ENCODE measurements around the gene CFAP65. TPM values are rescaled to one million over a fixed set of nuclear protein-coding genes. Genes with fewer than 3 reads are reported as not detected.

CFAP65 gene
- total RNA-seq, 1 donor from 2014 or later, result not detected

DNA sequence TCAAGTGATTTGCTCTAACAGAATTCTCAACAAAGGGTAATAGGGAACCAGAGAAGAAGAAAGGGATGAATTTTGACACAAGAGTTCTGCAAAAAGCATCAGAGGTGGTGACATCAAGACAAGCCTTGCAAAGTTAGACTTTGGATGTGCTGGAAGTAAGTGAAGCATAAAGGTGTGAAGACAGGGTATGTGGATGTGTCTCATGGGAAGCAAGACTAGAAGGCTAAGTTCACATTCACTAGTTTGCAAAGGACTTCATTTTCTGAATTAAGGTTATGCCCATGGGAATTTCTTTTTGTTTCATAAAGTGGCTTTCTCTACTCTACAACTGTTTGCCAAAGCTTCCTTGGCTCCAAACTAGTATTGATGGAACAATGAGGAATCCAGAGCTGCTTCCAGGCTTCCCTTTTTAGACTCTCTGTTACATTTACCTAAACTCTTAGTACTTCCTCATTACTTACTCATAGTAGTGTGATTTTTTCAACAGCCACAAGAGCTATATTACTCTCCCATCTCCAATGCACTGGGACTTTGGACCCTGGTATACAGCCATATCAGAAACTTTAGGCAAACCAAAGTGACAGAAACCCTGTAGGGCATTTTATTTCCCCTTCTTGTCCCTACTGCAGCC lies 40.5 kb upstream of the CFAP65 start:
- no peaks in the 10 kb centered on the region for H3K27me3 ChIP-seq (ENCODE audit: control insufficient read depth in 3 of 3, insufficient read depth in 3 of 3, low read length in 3 of 3)
- H3K36me3 ChIP-seq (ENCODE audit: control insufficient read depth in 3 of 3, insufficient read depth in 3 of 3, low read length in 3 of 3), result peaks cover 4 to 8% (median 6%) of the 10 kb centered on the region in 3 donors
- H3K27ac ChIP-seq (ENCODE audit: low read depth, low read length), result no peak overlapping the region
- H3K9me3 ChIP-seq (ENCODE audit: control insufficient read depth in 3 of 3, low read length in 3 of 3), result no peaks in the 10 kb centered on the region
- H3K4me1 ChIP-seq (ENCODE audit: control insufficient read depth in 3 of 3, insufficient read depth in 3 of 3, low read length in 3 of 3), result peaks cover 0 to 4% (median 2%) of the 10 kb centered on the region in 3 donors
- no peak overlapping the region for H3K9ac ChIP-seq (ENCODE audit: low read depth in 1 of 3, low read length in 3 of 3)
- no peak overlapping the region for H3K4me3 ChIP-seq (ENCODE audit: low read length in 3 of 3)

- no peak overlapping the region for H3K27ac ChIP-seq (ENCODE audit: low read depth, low read length)
- H3K4me1 ChIP-seq (ENCODE audit: control insufficient read depth in 3 of 3, insufficient read depth in 3 of 3, low read length in 3 of 3), result peaks cover 0 to 4% (median 2%) of the 10 kb centered on the region in 3 donors
- H3K27me3 ChIP-seq (ENCODE audit: control insufficient read depth in 3 of 3, insufficient read depth in 3 of 3, low read length in 3 of 3), result no peaks in the 10 kb centered on the region
- no peak overlapping the region for H3K4me3 ChIP-seq (ENCODE audit: low read length in 3 of 3)
- no peak overlapping the region for H3K9ac ChIP-seq (ENCODE audit: low read depth in 1 of 3, low read length in 3 of 3)
- peaks cover 10% of the 10 kb centered on the region in 3 donors for H3K36me3 ChIP-seq (ENCODE audit: control insufficient read depth in 3 of 3, insufficient read depth in 3 of 3, low read length in 3 of 3)
- no peaks in the 10 kb centered on the region for H3K9me3 ChIP-seq (ENCODE audit: control insufficient read depth in 3 of 3, low read length in 3 of 3)
Observed at GRCh38 chr2:219081096-219081495, 39.8 kb upstream of the CFAP65 start.

DNA sequence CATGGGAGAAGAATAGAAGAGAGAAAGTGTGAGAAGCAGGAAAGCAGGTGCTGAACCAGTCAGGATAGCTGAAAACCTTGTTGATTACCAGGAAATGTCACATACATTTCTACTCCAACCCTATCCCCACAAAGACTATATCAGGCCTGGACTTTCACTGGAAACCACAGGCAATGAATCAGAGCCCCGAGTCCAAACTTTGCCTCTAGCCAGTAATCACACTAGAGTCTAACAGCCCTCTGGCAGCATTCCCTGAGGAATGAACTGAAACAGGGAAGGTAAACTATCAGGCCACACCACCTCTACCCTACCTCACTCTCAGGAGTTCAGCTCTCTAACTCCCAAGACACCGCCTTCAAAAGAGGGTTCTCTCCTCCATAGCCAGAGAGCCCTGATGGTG lies 38.1 kb upstream of the CFAP65 start:
- no peaks in the 10 kb centered on the region for H3K27me3 ChIP-seq (ENCODE audit: control insufficient read depth in 3 of 3, insufficient read depth in 3 of 3, low read length in 3 of 3)

GRCh38 chr2:219078951-219079350 lies 37.6 kb upstream of the CFAP65 start:
- Histone ChIP-seq H3K27me3 (ENCODE audit: control insufficient read depth in 3 of 3, insufficient read depth in 3 of 3, low read length in 3 of 3) (no peaks in the 10 kb centered on the region), H3K4me1 (ENCODE audit: control insufficient read depth in 3 of 3, insufficient read depth in 3 of 3, low read length in 3 of 3) (peaks cover 0 to 4% (median 2%) of the 10 kb centered on the region in 3 donors), H3K9me3 (ENCODE audit: control insufficient read depth in 3 of 3, low read length in 3 of 3) (no peaks in the 10 kb centered on the region), H3K9ac (ENCODE audit: low read depth in 1 of 3, low read length in 3 of 3) (no peak overlapping the region), H3K4me3 (ENCODE audit: low read length in 3 of 3) (no peak overlapping the region), H3K27ac (ENCODE audit: low read depth, low read length) (no peak overlapping the region), H3K36me3 (ENCODE audit: control insufficient read depth in 3 of 3, insufficient read depth in 3 of 3, low read length in 3 of 3) (peaks cover 14 to 17% (median 15%) of the 10 kb centered on the region in 3 donors)

More for the DNA sequence above, 38.1 kb upstream of the CFAP65 start:
- Histone ChIP-seq H3K36me3 (ENCODE audit: control insufficient read depth in 3 of 3, insufficient read depth in 3 of 3, low read length in 3 of 3) (peaks cover 14 to 15% (median 15%) of the 10 kb centered on the region in 3 donors), H3K4me1 (ENCODE audit: control insufficient read depth in 3 of 3, insufficient read depth in 3 of 3, low read length in 3 of 3) (peaks cover 0 to 4% (median 2%) of the 10 kb centered on the region in 3 donors), H3K27ac (ENCODE audit: low read depth, low read length) (no peak overlapping the region), H3K9me3 (ENCODE audit: control insufficient read depth in 3 of 3, low read length in 3 of 3) (no peaks in the 10 kb centered on the region), H3K9ac (ENCODE audit: low read depth in 1 of 3, low read length in 3 of 3) (no peak overlapping the region), H3K4me3 (ENCODE audit: low read length in 3 of 3) (no peak overlapping the region)

GRCh38 chr2:219078126-219078525 lies 36.8 kb upstream of the CFAP65 start:
- no peaks in the 10 kb centered on the region for H3K27me3 ChIP-seq (ENCODE audit: control insufficient read depth in 3 of 3, insufficient read depth in 3 of 3, low read length in 3 of 3)
- H3K36me3 ChIP-seq (ENCODE audit: control insufficient read depth in 3 of 3, insufficient read depth in 3 of 3, low read length in 3 of 3), result peaks cover 14 to 19% (median 15%) of the 10 kb centered on the region in 3 donors
- no peak overlapping the region for H3K4me3 ChIP-seq (ENCODE audit: low read length in 3 of 3)
- H3K9ac ChIP-seq (ENCODE audit: low read depth in 1 of 3, low read length in 3 of 3), result no peak overlapping the region
- H3K27ac ChIP-seq (ENCODE audit: low read depth, low read length), result no peak overlapping the region
- H3K9me3 ChIP-seq (ENCODE audit: control insufficient read depth in 3 of 3, low read length in 3 of 3), result no peaks in the 10 kb centered on the region
- peaks cover 0 to 4% (median 2%) of the 10 kb centered on the region in 3 donors for H3K4me1 ChIP-seq (ENCODE audit: control insufficient read depth in 3 of 3, insufficient read depth in 3 of 3, low read length in 3 of 3)

GRCh38 chr2:219076253-219076652 lies 34.9 kb upstream of the CFAP65 start:
- Histone ChIP-seq H3K9ac (ENCODE audit: low read depth in 1 of 3, low read length in 3 of 3) (no peak overlapping the region), H3K27ac (ENCODE audit: low read depth, low read length) (no peak overlapping the region), H3K36me3 (ENCODE audit: control insufficient read depth in 3 of 3, insufficient read depth in 3 of 3, low read length in 3 of 3) (peaks cover 15 to 22% (median 18%) of the 10 kb centered on the region in 3 donors), H3K27me3 (ENCODE audit: control insufficient read depth in 3 of 3, insufficient read depth in 3 of 3, low read length in 3 of 3) (no peaks in the 10 kb centered on the region), H3K4me3 (ENCODE audit: low read length in 3 of 3) (no peak overlapping the region), H3K4me1 (ENCODE audit: control insufficient read depth in 3 of 3, insufficient read depth in 3 of 3, low read length in 3 of 3) (no peaks in the 10 kb centered on the region), H3K9me3 (ENCODE audit: control insufficient read depth in 3 of 3, low read length in 3 of 3) (no peaks in the 10 kb centered on the region)

- Histone ChIP-seq H3K36me3 (ENCODE audit: control insufficient read depth in 3 of 3, insufficient read depth in 3 of 3, low read length in 3 of 3) (peaks cover 18 to 22% (median 19%) of the 10 kb centered on the region in 3 donors), H3K9ac (ENCODE audit: low read depth in 1 of 3, low read length in 3 of 3) (no peak overlapping the region), H3K4me3 (ENCODE audit: low read length in 3 of 3) (no peak overlapping the region), H3K27ac (ENCODE audit: low read depth, low read length) (no peak overlapping the region), H3K27me3 (ENCODE audit: control insufficient read depth in 3 of 3, insufficient read depth in 3 of 3, low read length in 3 of 3) (no peaks in the 10 kb centered on the region), H3K9me3 (ENCODE audit: control insufficient read depth in 3 of 3, low read length in 3 of 3) (no peaks in the 10 kb centered on the region), H3K4me1 (ENCODE audit: control insufficient read depth in 3 of 3, insufficient read depth in 3 of 3, low read length in 3 of 3) (no peaks in the 10 kb centered on the region)
Observed at GRCh38 chr2:219073413-219074129, 32.3 kb upstream of the CFAP65 start.

- H3K36me3 ChIP-seq (ENCODE audit: control insufficient read depth in 3 of 3, insufficient read depth in 3 of 3, low read length in 3 of 3), result peaks cover 18 to 20% (median 19%) of the 10 kb centered on the region in 3 donors
- H3K27me3 ChIP-seq (ENCODE audit: control insufficient read depth in 3 of 3, insufficient read depth in 3 of 3, low read length in 3 of 3), result no peaks in the 10 kb centered on the region
- no peak overlapping the region for H3K27ac ChIP-seq (ENCODE audit: low read depth, low read length)
- no peaks in the 10 kb centered on the region for H3K4me1 ChIP-seq (ENCODE audit: control insufficient read depth in 3 of 3, insufficient read depth in 3 of 3, low read length in 3 of 3)
- H3K4me3 ChIP-seq (ENCODE audit: low read length in 3 of 3), result no peak overlapping the region
- H3K9ac ChIP-seq (ENCODE audit: low read depth in 1 of 3, low read length in 3 of 3), result no peak overlapping the region
- H3K9me3 ChIP-seq (ENCODE audit: control insufficient read depth in 3 of 3, low read length in 3 of 3), result no peaks in the 10 kb centered on the region
Observed at GRCh38 chr2:219072741-219073250, 31.5 kb upstream of the CFAP65 start.

DNA sequence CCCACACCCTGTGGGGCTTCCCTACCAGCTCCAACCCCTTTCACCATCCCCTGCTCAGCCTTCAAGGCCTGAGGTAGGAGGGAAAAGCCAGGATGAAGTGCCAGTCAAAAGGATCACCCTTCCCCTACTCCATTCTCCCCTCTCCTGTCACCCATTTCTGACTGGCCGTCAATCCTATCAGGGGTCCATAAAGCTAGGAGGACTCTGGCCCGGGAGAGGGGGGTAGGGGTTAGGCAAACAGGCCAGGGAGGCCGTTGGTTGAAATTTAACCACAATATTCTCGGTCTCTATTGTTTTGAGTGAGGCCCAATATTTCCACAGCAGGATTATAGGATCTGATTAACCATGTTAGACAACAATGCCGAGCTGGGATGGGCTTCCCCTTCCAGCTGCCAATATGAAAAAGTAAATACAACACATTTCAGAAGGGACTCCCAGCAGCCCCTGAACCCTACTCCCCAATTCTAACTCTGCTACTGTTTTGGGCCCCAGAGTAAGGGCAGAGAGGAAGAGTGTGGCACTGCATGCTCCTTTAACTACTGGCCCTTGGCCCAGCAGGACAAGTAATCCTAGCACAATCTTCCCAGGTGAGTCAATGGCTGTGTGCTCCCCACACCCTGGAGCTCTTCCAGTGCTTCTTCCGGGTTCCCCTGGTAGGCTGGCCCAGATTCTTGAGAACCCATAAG lies 30.0 kb upstream of the CFAP65 start:
- Histone ChIP-seq H3K9ac (ENCODE audit: low read depth in 1 of 3, low read length in 3 of 3) (no peak overlapping the region), H3K27me3 (ENCODE audit: control insufficient read depth in 3 of 3, insufficient read depth in 3 of 3, low read length in 3 of 3) (no peaks in the 10 kb centered on the region), H3K4me3 (ENCODE audit: low read length in 3 of 3) (no peak overlapping the region), H3K4me1 (ENCODE audit: control insufficient read depth in 3 of 3, insufficient read depth in 3 of 3, low read length in 3 of 3) (no peaks in the 10 kb centered on the region), H3K27ac (ENCODE audit: low read depth, low read length) (no peak overlapping the region), H3K9me3 (ENCODE audit: control insufficient read depth in 3 of 3, low read length in 3 of 3) (no peaks in the 10 kb centered on the region), H3K36me3 (ENCODE audit: control insufficient read depth in 3 of 3, insufficient read depth in 3 of 3, low read length in 3 of 3) (peaks cover 8 to 13% (median 11%) of the 10 kb centered on the region in 3 donors)

Data from skeletal muscle tissue (tissue), 4 donors.